ENCODE results near the gene NEDD9.

Gene NEDD9

GRCh38 chr6:11260249-11261038 lies 28.0 kb upstream of the NEDD9 start:
- no peak for DNase-seq

- no peak for DNase-seq
Measured at GRCh38 chr6:11258260-11259237, 26.1 kb upstream of the NEDD9 start.

- no peak for DNase-seq
Measured at GRCh38 chr6:11255610-11256009, 23.1 kb upstream of the NEDD9 start.

- no peak for DNase-seq
Measured at GRCh38 chr6:11253594-11253993, 21.1 kb upstream of the NEDD9 start.

GRCh38 chr6:11251553-11252360 lies 19.3 kb upstream of the NEDD9 start:
- no peak for DNase-seq

- no peak for DNase-seq
Measured at GRCh38 chr6:11250108-11250507, 17.6 kb upstream of the NEDD9 start.

- no peak for DNase-seq
Measured at GRCh38 chr6:11248974-11249761, 16.7 kb upstream of the NEDD9 start.

GRCh38 chr6:11246722-11247121 lies 14.3 kb upstream of the NEDD9 start:
- no peak for DNase-seq

- DNase-seq: no peak
Measured at GRCh38 chr6:11245381-11246256, 13.2 kb upstream of the NEDD9 start.

- no peak for DNase-seq
Measured at GRCh38 chr6:11244387-11245126, 12.1 kb upstream of the NEDD9 start.

GRCh38 chr6:11243861-11244260 lies 11.4 kb upstream of the NEDD9 start:
- DNase-seq: no peak

GRCh38 chr6:11242711-11243110 lies 10.2 kb upstream of the NEDD9 start:
- no peak for DNase-seq

GRCh38 chr6:11241793-11242201 lies 9.3 kb upstream of the NEDD9 start:
- no peak for DNase-seq

GRCh38 chr6:11241154-11241792 lies 8.8 kb upstream of the NEDD9 start:
- no peak for DNase-seq

- no peak for DNase-seq
Measured at GRCh38 chr6:11237956-11238355, 5.5 kb upstream of the NEDD9 start.

- no peak for DNase-seq
Measured at GRCh38 chr6:11237428-11237827, 5.0 kb upstream of the NEDD9 start.

- no peak for DNase-seq
Measured at GRCh38 chr6:11236915-11237314, 4.4 kb upstream of the NEDD9 start.

GRCh38 chr6:11236076-11236750 lies 3.7 kb upstream of the NEDD9 start:
- peak; percentile 46 for DNase-seq

GRCh38 chr6:11235062-11235461 lies 2.6 kb upstream of the NEDD9 start:
- no peak for DNase-seq

Data from stimulated activated CD4-positive, alpha-beta T cell treated with anti-CD3 and anti-CD28 coated beads, Interleukin-4, amount 100 ng/mL, for 24 hours (primary cell).